Left forelimb (tissue), 1 donor: ENCODE measurements around the gene PDXP.

Experiments
- DNase-seq: peaks from one replicate; pipeline ENCODE4 v3.0.0-alpha.2; 2018; ENCODE audit warnings: low spot score

Gene PDXP

DNA sequence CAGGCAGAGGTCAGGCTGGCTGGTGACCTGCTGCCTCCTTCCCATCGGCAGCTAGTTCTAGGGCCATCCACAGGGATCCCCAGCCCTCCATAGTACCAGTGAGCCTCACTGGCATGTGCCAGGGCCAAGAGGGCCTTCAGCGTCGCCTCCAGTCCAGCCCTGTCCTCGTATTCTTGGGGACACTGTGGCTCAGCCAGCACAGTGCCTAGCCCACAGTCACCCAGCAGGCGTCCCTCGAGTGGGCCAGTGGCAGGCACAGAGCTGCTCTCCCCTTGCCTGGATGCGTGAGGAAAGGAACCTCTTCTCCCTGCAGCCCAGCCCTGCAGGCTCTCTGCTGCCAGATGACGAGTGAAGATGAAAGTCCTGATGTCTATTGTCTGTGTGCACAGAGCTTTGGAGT is 29.7 kb upstream of the PDXP start:
- DNase-seq = no peak

- no peak for DNase-seq
These were observed 28.6 kb upstream of the PDXP start for GRCh38 chr22:37629928-37630327.

GRCh38 chr22:37630839-37631435 is 27.6 kb upstream of the PDXP start:
- no peak for DNase-seq

GRCh38 chr22:37631448-37632173 is 26.9 kb upstream of the PDXP start:
- DNase-seq = no peak

GRCh38 chr22:37632174-37633088 is 26.1 kb upstream of the PDXP start:
- no peak for DNase-seq

GRCh38 chr22:37633089-37633624 is 25.4 kb upstream of the PDXP start:
- no peak for DNase-seq

GRCh38 chr22:37633625-37634416 is 24.7 kb upstream of the PDXP start:
- peak; percentile 95 for DNase-seq

GRCh38 chr22:37634417-37634924 is 24.1 kb upstream of the PDXP start:
- DNase-seq = no peak

- no peak for DNase-seq
These were observed 23.4 kb upstream of the PDXP start for GRCh38 chr22:37635157-37635556.

- no peak for DNase-seq
These were observed 22.2 kb upstream of the PDXP start for GRCh38 chr22:37636186-37636948.

DNA sequence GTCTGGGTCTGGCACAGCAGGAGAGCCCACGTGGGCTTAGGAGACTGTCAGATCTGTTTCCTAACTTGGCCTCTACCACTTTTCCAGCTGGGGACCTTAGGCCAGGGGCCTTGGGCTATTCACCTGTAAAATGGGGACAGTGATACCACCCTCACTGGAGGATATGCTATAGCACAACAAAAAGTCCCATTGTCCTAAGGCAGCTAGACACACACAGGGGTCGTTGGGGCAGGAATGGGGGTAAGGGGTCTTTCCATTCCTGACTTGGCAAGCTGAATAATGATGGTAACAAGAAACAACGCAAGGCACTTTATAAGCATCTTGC is 21.6 kb upstream of the PDXP start:
- no peak for DNase-seq

- DNase-seq = no peak
These were observed 20.0 kb upstream of the PDXP start for GRCh38 chr22:37638391-37639069.

GRCh38 chr22:37639070-37639760 is 19.3 kb upstream of the PDXP start, which contains the start of gene SH3BP1:
TSS of gene SH3BP1 (plus strand) at chr22:37639669. CDS start at chr22:37639788, 119 bp downstream.
- DNase-seq = no peak

DNA sequence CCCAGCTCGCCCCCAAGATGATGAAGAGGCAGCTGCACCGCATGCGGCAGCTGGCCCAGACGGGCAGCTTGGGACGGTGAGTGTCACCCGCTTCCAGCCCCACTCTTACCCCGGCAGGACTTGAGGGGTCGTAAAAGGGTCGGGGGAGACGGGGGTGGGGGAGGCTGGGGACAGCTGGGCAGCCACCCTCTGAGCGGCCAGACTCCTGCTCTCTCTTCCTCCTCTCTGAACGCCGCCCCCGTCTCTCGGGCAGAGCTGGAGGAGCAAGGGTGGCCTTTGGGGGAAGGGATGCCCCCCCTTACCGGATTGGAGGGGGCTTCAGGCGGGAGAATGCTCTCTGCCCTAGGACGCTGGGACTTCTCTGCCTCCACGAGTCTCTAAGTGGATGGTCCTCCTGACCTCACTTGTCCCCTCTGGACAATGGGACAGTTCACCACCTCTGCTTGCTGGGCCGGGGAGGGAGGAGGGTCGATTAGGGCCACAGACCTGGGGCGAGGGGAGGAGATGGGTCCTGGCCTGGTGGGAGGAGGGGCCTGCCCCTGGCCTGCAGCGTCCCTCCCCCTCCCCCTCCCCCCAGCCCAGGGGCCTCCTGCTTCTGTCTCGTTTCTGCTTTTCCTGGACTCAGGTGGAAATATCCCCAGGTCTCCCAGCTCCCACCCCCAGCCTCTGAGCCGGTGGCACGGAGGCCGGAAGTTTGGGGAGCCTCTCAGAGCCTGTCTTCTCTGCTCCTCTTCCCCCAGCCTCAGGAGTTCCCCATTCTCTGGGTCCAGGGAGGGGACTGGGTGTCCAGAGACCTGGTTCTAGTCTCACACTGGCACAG is 18.5 kb upstream of the PDXP start:
- no peak for DNase-seq

DNA sequence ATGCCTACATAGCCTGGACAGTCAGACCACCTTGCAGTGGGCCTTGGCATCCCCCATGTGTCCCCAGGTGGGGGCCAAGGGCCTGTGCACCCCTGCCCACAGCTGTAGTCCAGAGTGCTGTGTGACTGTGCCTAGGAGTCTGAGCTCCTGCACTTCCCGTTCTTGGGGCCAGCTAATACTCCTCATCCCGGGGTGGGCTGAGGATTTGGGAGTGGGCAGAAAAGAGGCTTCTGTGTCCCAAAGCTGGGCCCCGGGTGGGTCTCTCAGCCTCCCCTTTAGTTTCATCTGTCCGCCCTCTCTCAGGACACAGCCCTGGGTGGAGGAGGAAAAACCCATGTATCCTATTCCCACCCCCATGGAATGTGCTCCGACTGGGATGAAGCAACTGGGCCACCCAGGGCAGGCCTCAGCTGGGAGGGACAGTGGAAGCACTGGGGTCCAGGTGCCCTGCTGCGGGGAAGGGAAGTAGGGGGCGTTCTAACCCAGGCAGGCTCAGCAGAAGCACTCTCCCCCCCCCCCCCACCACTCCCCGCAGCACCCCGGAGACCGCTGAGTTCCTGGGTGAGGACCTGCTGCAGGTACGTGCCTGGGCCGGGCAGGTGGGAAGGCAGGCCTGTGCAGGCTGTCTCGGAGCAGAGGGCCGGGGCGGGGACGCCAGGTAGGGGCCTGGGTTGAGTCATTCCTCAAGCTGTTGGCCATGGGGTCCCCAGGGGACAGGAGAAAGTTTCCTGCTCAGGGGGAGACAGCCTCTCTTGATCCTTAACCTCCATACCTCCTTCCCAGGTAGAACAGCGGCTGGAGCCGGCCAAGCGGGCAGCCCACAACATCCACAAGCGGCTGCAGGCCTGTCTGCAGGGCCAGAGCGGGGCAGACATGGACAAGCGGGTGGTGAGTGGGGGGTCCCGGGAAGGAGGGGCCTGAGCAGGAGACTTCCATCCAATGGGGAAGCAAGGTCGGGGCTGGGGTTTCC is 17.6 kb upstream of the PDXP start:
- DNase-seq = no peak

- no peak for DNase-seq
These were observed 17.0 kb upstream of the PDXP start for GRCh38 chr22:37641561-37641949.

- peak; percentile 87 for DNase-seq
These were observed 15.2 kb upstream of the PDXP start for GRCh38 chr22:37643225-37643847.
